SJCRH30 (cell line): ENCODE data around the gene ANKRD36C. TPM values are rescaled to one million over a fixed set of nuclear protein-coding genes. Genes with fewer than 3 reads are reported as not detected.
"Not testable (repeated sequence)": the region's sequence is repeated elsewhere in the genome, so short reads cannot be mapped to it uniquely, and the experiment has no call there.

Source experiments
- DNase-seq, 2 experiments: peaks; one replicate each; pipeline ENCODE4 v3.0.0-alpha.2; 2015 to 2020
- H3K27ac ChIP-seq: fragments of 250-450 bp; sonication (Bioruptor Pico); 2 replicates; pipeline ENCODE4 v1.5.1; 2020; ENCODE audit warnings: mild to moderate bottlenecking, moderate library complexity
- H3K27me3 ChIP-seq: fragments of 250-450 bp; sonication (Bioruptor Pico); 2 replicates; pipeline ENCODE4 v1.5.1; 2020; ENCODE audit warnings: mild to moderate bottlenecking, moderate library complexity
- H3K36me3 ChIP-seq: fragments of 250-450 bp; sonication (Bioruptor Pico); 2 replicates; pipeline ENCODE4 v1.5.1; 2020; ENCODE audit warnings: mild to moderate bottlenecking, moderate library complexity
- H3K4me1 ChIP-seq: fragments of 250-450 bp; sonication (Bioruptor Pico); 2 replicates; pipeline ENCODE4 v1.5.1; 2020; ENCODE audit warnings: mild to moderate bottlenecking, moderate library complexity
- H3K4me3 ChIP-seq: fragments of 250-450 bp; sonication (Bioruptor Pico); 2 replicates; pipeline ENCODE4 v1.5.1; 2020; ENCODE audit warnings: mild to moderate bottlenecking, moderate library complexity
- H3K9me3 ChIP-seq: fragments of 250-450 bp; sonication (Bioruptor Pico); replicated peaks from 2 replicates; pipeline ENCODE4 v1.5.1; 2020; ENCODE audit warnings: mild to moderate bottlenecking, moderate library complexity
- total RNA-seq: library from RNA; depleted of rRNA; stranded (reverse); fragments of >200 nt; shearing (Covaris generic); gene quantifications from 2 replicates; pipeline ENCODE4 v1.2.3, GENCODE V29; 2014

Gene ANKRD36C
- total RNA-seq, 1 experiment from 2014 or later: 28.8 TPM

DNA sequence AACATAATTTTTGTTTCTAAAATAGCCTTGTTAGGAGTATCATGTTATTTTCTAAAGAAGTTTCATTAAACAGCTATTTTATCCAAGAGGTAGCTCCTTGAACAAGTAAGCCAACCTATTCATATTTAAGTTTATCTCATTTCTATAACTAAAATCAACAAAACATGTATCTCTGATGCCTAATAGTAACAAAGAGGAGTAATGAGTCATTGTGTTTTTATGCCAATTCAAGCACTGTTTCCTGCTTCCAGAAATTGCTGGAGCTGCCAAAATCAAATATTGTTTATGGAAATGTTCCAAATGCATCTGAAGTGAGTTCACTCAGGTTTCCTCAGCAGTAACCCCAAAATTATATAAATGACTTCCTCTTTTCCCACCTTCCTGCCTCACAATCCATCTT is 76.5 kb downstream of the ANKRD36C start:
- H3K4me1 ChIP-seq, H3K4me3 ChIP-seq, H3K27ac ChIP-seq, DNase-seq, H3K27me3 ChIP-seq, H3K36me3 ChIP-seq, H3K9me3 ChIP-seq: not testable (repeated sequence)

- not testable (repeated sequence) for H3K4me1 ChIP-seq, DNase-seq, H3K9me3 ChIP-seq, H3K27me3 ChIP-seq, H3K27ac ChIP-seq, H3K36me3 ChIP-seq, H3K4me3 ChIP-seq
Observed at GRCh38 chr2:95911431-95911830, 80.2 kb downstream of the ANKRD36C start.

DNA sequence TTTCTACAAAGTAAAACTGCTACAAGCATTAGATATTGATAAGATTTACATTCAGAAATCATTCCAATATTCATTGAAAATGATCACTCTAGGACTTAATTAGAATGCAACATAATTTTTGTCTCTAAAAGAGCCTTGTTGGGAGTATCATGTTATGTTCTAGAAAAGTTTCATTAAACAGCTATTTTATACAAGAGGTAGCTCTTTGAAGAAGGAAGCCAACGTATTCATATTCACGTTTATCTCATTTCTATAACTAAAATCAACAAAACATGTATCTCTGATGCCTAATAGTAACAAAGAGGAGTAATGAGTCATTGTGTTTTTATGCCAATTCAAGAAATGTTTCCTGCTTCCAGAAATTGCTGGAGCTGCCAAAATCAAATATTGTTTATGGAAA is 97.2 kb downstream of the ANKRD36C start:
- H3K4me1 ChIP-seq, H3K27me3 ChIP-seq, H3K4me3 ChIP-seq, DNase-seq, H3K9me3 ChIP-seq, H3K27ac ChIP-seq, H3K36me3 ChIP-seq: not testable (repeated sequence)

GRCh38 chr2:95867929-95868328 is 123.7 kb downstream of the ANKRD36C start:
- not testable (repeated sequence) for H3K36me3 ChIP-seq, H3K27ac ChIP-seq, H3K4me1 ChIP-seq, DNase-seq, H3K4me3 ChIP-seq, H3K9me3 ChIP-seq, H3K27me3 ChIP-seq

- not testable (repeated sequence) for H3K4me1 ChIP-seq, H3K27me3 ChIP-seq, H3K9me3 ChIP-seq, DNase-seq, H3K4me3 ChIP-seq, H3K27ac ChIP-seq, H3K36me3 ChIP-seq
Observed at GRCh38 chr2:95867047-95867677, 124.5 kb downstream of the ANKRD36C start.

DNA sequence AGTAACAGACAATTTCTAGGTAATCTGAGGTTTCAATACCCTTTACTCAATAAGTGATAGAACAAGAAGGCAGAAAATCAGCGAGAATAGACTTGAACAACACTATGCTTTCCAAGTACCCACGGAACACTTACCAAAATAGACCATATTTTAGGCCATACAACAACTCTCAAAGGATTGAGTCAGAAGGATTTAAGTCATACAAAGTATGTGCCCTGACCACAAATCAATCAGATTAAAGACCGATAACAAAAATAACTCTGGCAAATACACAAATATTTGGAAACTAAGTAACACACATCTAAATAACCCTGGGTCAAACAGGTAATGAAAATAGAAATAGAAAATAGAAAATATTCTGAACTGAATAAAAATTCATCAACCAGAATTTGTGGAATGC is 129.5 kb downstream of the ANKRD36C start:
- not testable (repeated sequence) for H3K27me3 ChIP-seq, H3K9me3 ChIP-seq, H3K36me3 ChIP-seq, H3K4me1 ChIP-seq, H3K4me3 ChIP-seq, DNase-seq, H3K27ac ChIP-seq

GRCh38 chr2:95836151-95836550 is 155.5 kb downstream of the ANKRD36C start:
- no peak for DNase-seq
- Histone ChIP-seq H3K9me3 (no peaks in the 10 kb centered on the region), H3K36me3 (no peaks in the 10 kb centered on the region), H3K4me3 (no peak overlapping the region), H3K27ac (no peak overlapping the region), H3K4me1 (no peaks in the 10 kb centered on the region), H3K27me3 (no peaks in the 10 kb centered on the region)

- DNase-seq: not testable (repeated sequence)
Observed at GRCh38 chr2:95834077-95835013, 157.3 kb downstream of the ANKRD36C start.

GRCh38 chr2:95824218-95824617 is 167.4 kb downstream of the ANKRD36C start:
- H3K4me1 ChIP-seq, DNase-seq: not testable (repeated sequence)
- peaks cover 21% of the 10 kb centered on the region for H3K9me3 ChIP-seq

More at GRCh38 chr2:95834077-95835013, 157.3 kb downstream of the ANKRD36C start:
- not testable (repeated sequence) for H3K4me3 ChIP-seq, H3K36me3 ChIP-seq, H3K27me3 ChIP-seq, H3K27ac ChIP-seq, H3K9me3 ChIP-seq, H3K4me1 ChIP-seq

GRCh38 chr2:95817521-95817920 is 174.1 kb downstream of the ANKRD36C start:
- not testable (repeated sequence) for H3K4me1 ChIP-seq, H3K27ac ChIP-seq, H3K4me3 ChIP-seq, H3K27me3 ChIP-seq, DNase-seq, H3K36me3 ChIP-seq
- H3K9me3 ChIP-seq: peaks cover 30% of the 10 kb centered on the region

More at GRCh38 chr2:95824218-95824617, 167.4 kb downstream of the ANKRD36C start:
- H3K27me3 ChIP-seq, H3K36me3 ChIP-seq, H3K27ac ChIP-seq, H3K4me3 ChIP-seq: not testable (repeated sequence)

- not testable (repeated sequence) for H3K27ac ChIP-seq, H3K27me3 ChIP-seq, DNase-seq, H3K4me1 ChIP-seq, H3K36me3 ChIP-seq, H3K4me3 ChIP-seq
- peaks cover 10% of the 10 kb centered on the region for H3K9me3 ChIP-seq
Observed at GRCh38 chr2:95813311-95813710, 178.3 kb downstream of the ANKRD36C start.

- Histone ChIP-seq H3K4me3 (no peak overlapping the region), H3K4me1 (no peaks in the 10 kb centered on the region), H3K36me3 (no peaks in the 10 kb centered on the region), H3K27me3 (no peaks in the 10 kb centered on the region), H3K27ac (no peak overlapping the region), H3K9me3 (peaks cover 4% of the 10 kb centered on the region; the same call in 1 of the 2 replicates)
- DNase-seq: no peak
Observed at GRCh38 chr2:95799892-95800291, 191.7 kb downstream of the ANKRD36C start.

GRCh38 chr2:95799147-95799889 is 192.3 kb downstream of the ANKRD36C start:
- not testable (repeated sequence) for H3K9me3 ChIP-seq, H3K4me1 ChIP-seq, H3K27ac ChIP-seq, H3K4me3 ChIP-seq, H3K27me3 ChIP-seq, H3K36me3 ChIP-seq
- peak; percentile 6 to 7 for DNase-seq

DNA sequence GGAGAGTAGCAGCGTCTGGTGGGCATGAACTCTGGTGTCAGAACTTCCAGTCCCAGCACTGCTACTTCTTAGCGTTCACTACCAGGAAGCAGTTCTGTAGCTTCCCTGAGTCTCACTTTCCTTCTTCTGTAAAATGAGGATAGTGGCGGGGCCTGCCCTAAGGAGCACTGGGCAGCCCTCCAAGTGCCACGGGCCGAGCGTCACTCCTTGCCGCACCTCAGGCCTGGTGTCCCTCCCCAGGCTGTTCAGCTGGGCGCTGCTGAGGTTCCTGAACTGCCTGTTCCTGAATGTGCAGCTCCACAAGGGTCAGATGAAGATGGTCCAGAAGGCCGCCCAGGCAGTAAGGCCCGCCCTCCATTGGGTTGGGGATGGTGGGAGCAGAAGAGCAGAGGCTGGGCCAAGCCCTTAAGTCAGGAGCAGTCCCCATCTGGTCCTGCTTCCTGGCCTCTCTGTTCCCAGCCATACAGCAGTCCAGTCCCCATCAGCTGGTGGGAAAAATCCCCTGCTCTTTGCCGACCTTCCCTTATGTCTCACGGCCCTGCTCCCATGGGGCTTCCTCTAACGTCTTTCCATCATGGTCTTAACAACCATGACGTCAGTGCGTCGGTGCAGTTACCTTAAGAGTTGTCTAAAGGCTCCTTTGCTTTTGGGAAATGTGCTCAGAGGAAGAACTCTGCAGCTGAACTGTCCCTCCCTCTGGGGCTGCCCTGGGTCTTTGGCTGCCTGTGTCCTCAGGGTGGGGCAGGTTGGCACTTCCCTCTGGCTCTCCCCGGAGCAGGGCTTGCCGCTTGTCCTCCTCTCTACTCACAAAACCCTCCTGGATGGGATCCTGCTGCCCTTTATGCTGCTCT is 195.2 kb downstream of the ANKRD36C start:
- H3K27ac ChIP-seq, DNase-seq, H3K4me3 ChIP-seq: not testable (repeated sequence)

More for the DNA sequence above, 195.2 kb downstream of the ANKRD36C start:
- H3K27me3 ChIP-seq, H3K4me1 ChIP-seq, H3K36me3 ChIP-seq, H3K9me3 ChIP-seq: not testable (repeated sequence)
